Measurements from ENCODE around the gene PPM1M. TPM values are rescaled to one million over a fixed set of nuclear protein-coding genes. Genes with fewer than 3 reads are reported as not detected.

The PPM1M gene
- total and polyA plus RNA-seq, 10 of the 15 experiments (the other 5 are each of a cell fraction or from before 2014, with no cell fraction given), result 7.3 to 24.8 (median 15.8) TPM

DNA sequence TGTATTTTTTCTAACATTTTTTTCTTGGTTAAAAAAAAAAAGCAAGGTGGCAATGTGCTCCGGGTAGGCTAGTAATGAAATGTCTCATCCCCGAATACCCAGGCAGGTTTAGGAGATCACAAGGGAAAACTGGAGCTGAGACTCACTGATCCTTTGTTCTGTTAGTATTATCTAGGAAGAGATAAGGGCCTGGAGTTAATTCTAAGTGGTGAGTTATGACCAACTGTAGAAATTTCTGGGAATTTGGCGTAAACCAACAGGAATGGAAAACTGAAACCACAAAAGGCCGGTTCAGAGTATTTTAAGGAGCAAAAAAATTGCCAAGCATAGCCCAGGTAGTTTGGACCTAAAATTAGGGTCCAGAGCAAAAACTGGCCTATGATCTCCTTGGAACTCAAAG is 12.4 kb downstream of the PPM1M start:
- POLR2A ChIA-PET, result no interaction called here
- DNase-seq (ENCODE audit: low read depth, low spot score), result no peak
- Histone ChIP-seq H2AFZ (ENCODE audit: control insufficient read depth, low read depth, low read length) (no peak overlapping the region), H3K4me3 (no peak overlapping the region), H3K27me3 (replicated peaks in 1 of 2; ENCODE audit: control insufficient read depth in 2 of 2, insufficient read depth in 2 of 2, low read length in 1 of 2) (no peaks in the 10 kb centered on the region), H3K79me2 (ENCODE audit: control insufficient read depth, insufficient read depth, low read length) (peaks cover 5% of the 10 kb centered on the region), H3K9ac (ENCODE audit: control insufficient read depth, insufficient read depth, low read length) (no peak overlapping the region), H3K4me1 (ENCODE audit: control insufficient read depth, insufficient read depth, low read length) (peaks cover 19% of the 10 kb centered on the region), H3K27ac (ENCODE audit: control insufficient read depth, insufficient read depth) (no peak overlapping the region), H3K4me2 (ENCODE audit: control insufficient read depth, insufficient read depth) (no peak overlapping the region), H4K20me1 (ENCODE audit: control insufficient read depth, insufficient read depth) (no peaks in the 10 kb centered on the region), H3K36me3 (ENCODE audit: control insufficient read depth in 2 of 2, insufficient read depth in 2 of 2, low read length in 1 of 2) (peaks cover 32 to 48% of the 10 kb centered on the region in 2 experiments), H3K9me3 (replicated peaks; ENCODE audit: control insufficient read depth, insufficient read depth, low read length) (no peaks in the 10 kb centered on the region)
- SMC1A ChIA-PET (ENCODE audit: uncharacterized antibody, unreplicated experiment), result interaction anchor here (1.9 kb wide), 1 partner anchor 7 kb away, joined by 5 read pairs; no protein-coding TSS in a partner anchor
- FAIRE-seq, result no peak
- TF ChIP-seq BHLHE40 (IDR thresholded peaks at IDR 0.05; ENCODE audit: borderline replicate concordance in 1 of 2, low read depth in 2 of 2, low read length in 1 of 2) (no peak), SRF (IDR thresholded peaks at IDR 0.05; ENCODE audit: low read depth in 2 of 2, low read length in 2 of 2) (no peak), FOXK2 (IDR thresholded peaks at IDR 0.05) (no peak), TAF1 (IDR thresholded peaks at IDR 0.05; ENCODE audit: borderline replicate concordance, low read depth, low read length) (no peak), STAT3 (IDR thresholded peaks at IDR 0.05; ENCODE audit: low read depth, low read length) (no peak)
- TF ChIP-seq, protein P1, sequence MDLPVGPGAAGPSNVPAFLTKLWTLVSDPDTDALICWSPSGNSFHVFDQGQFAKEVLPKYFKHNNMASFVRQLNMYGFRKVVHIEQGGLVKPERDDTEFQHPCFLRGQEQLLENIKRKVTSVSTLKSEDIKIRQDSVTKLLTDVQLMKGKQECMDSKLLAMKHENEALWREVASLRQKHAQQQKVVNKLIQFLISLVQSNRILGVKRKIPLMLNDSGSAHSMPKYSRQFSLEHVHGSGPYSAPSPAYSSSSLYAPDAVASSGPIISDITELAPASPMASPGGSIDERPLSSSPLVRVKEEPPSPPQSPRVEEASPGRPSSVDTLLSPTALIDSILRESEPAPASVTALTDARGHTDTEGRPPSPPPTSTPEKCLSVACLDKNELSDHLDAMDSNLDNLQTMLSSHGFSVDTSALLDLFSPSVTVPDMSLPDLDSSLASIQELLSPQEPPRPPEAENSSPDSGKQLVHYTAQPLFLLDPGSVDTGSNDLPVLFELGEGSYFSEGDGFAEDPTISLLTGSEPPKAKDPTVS (IDR thresholded peaks at IDR 0.05; ENCODE audit: low read depth, low read length), result no peak
- no TSS peak for BruUV-seq (replicated peaks)
- 64% methylated on average over 4 of the region's 4 CpGs for WGBS (ENCODE audit: insufficient coverage, insufficient replicate concordance, low lambda C conversion rate, missing lambda C conversion rate)
- RAD21 ChIA-PET (ENCODE audit: unreplicated experiment), result no interaction called here
- intact Hi-C loops (cut with micrococcal nuclease; ENCODE audit: unreplicated experiment) (no loop called here), in situ Hi-C loops (cut with MboI) (no loop called here)
- no peak for ATAC-seq
- CTCF ChIA-PET, result interaction anchor here (1.0 kb wide), 1 partner anchor 14 kb away, joined by 5 read pairs; no protein-coding TSS in a partner anchor
